GM23338 (cell line): Measurements from ENCODE around the gene PPM1N. TPM values are rescaled to one million over a fixed set of nuclear protein-coding genes. Genes with fewer than 3 reads are reported as not detected.
"Not testable (repeated sequence)": the region's sequence is repeated elsewhere in the genome, so short reads cannot be mapped to it uniquely, and the experiment has no call there.

Experiments
- ATAC-seq: fragments of 200-7000 bp; cut with Tn5 transposase; 3 replicates; pipeline ENCODE4 v1.9.1; 2020
- DNase-seq: peaks from one replicate; pipeline ENCODE4 v3.0.0-alpha.2; 2015; ENCODE audit warnings: low spot score
- H2AFZ ChIP-seq: fragments of 200-600 bp; sonication (generic); 2 replicates; pipeline ENCODE4 v1.8.0; 2016; ENCODE audit warnings: antibody characterized with exemption, mild to moderate bottlenecking, moderate library complexity
- H3F3A ChIP-seq: fragments of 200-600 bp; sonication (generic); replicated peaks from 2 replicates; pipeline ENCODE4 v1.8.0; 2017; ENCODE audit warnings: antibody characterized with exemption, mixed run types, low read depth
- H3K27ac ChIP-seq: fragments of 200-600 bp; sonication (generic); 2 replicates; pipeline ENCODE4 v1.6.1; 2016; ENCODE audit warnings: low read depth
- H3K27me3 ChIP-seq: fragments of 200-600 bp; sonication (generic); 2 replicates; pipeline ENCODE4 v1.8.0; 2016; ENCODE audit warnings: mild to moderate bottlenecking, mixed run types, moderate library complexity; ENCODE audit not compliant: insufficient read depth
- H3K36me3 ChIP-seq: fragments of 200-600 bp; sonication (generic); 2 replicates; pipeline ENCODE4 v1.8.0; 2016; ENCODE audit warnings: mild to moderate bottlenecking; ENCODE audit not compliant: insufficient read depth
- H3K4me1 ChIP-seq: fragments of 200-600 bp; sonication (generic); 2 replicates; pipeline ENCODE4 v1.8.0; 2016; ENCODE audit warnings: mild to moderate bottlenecking, moderate library complexity; ENCODE audit not compliant: insufficient read depth
- H3K4me2 ChIP-seq: fragments of 200-600 bp; sonication (generic); 2 replicates; pipeline ENCODE4 v1.7.1; 2017; ENCODE audit warnings: mixed run types
- H3K4me3 ChIP-seq: fragments of 200-600 bp; sonication (generic); 2 replicates; pipeline ENCODE4 v1.6.1; 2016; ENCODE audit warnings: mixed run types
- H3K79me2 ChIP-seq: fragments of 200-600 bp; sonication (generic); replicated peaks from 2 replicates; pipeline ENCODE4 v1.8.0; 2017; ENCODE audit warnings: mild to moderate bottlenecking; ENCODE audit not compliant: insufficient read depth
- H3K9me2 ChIP-seq: fragments of 200-600 bp; sonication (generic); 2 replicates; pipeline ENCODE4 v1.8.0; 2017; ENCODE audit not compliant: insufficient read depth
- H4K20me1 ChIP-seq: fragments of 200-600 bp; sonication (generic); replicated peaks from 2 replicates; pipeline ENCODE4 v1.8.0; 2017; ENCODE audit warnings: mild to moderate bottlenecking; ENCODE audit not compliant: insufficient read depth
- H3K27ac Mint-ChIP-seq: 2 replicates; pipeline ENCODE4 v1.8.0; 2020; ENCODE audit warnings: inconsistent platforms, mild to moderate bottlenecking, moderate library complexity, mixed read lengths
- H3K27me3 Mint-ChIP-seq: 3 replicates; pipeline ENCODE4 v1.8.0; 2022; ENCODE audit warnings: low read depth, mild to moderate bottlenecking, moderate library complexity, mixed read lengths, inconsistent platforms; ENCODE audit not compliant: insufficient read depth, poor library complexity
- H3K36me3 Mint-ChIP-seq: 3 replicates; pipeline ENCODE4 v1.8.0; 2021; ENCODE audit warnings: low read depth, mild to moderate bottlenecking, inconsistent platforms, moderate library complexity, mixed read lengths
- H3K4me1 Mint-ChIP-seq: 3 replicates; pipeline ENCODE4 v1.8.0; 2020; ENCODE audit warnings: mild to moderate bottlenecking, inconsistent platforms, mixed read lengths
- H3K4me3 Mint-ChIP-seq: 3 replicates; pipeline ENCODE4 v1.8.0; 2021; ENCODE audit warnings: moderate library complexity, mild to moderate bottlenecking, inconsistent platforms, mixed read lengths
- H3K9me3 Mint-ChIP-seq: 3 replicates; pipeline ENCODE4 v1.8.0; 2020; ENCODE audit warnings: moderate library complexity, mild to moderate bottlenecking, inconsistent platforms, mixed read lengths
- CTCF ChIP-seq, 2 experiments: fragments of 200-600 bp in 1 of 2; sonication (generic) in 1 of 2; conservative IDR thresholded peaks; 2 replicates each; pipeline versions ENCODE4 v1.5.1 to v1.6.1; 2016 to 2017; ENCODE audit warnings: antibody characterized with exemption in 2 of 2, low read depth in 2 of 2, mild to moderate bottlenecking in 2 of 2, moderate library complexity in 1 of 2
- EZH2 ChIP-seq: fragments of 200-600 bp; sonication (generic); IDR thresholded peaks from one replicate; pipeline ENCODE4 v1.8.0; 2017; ENCODE audit warnings: antibody characterized with exemption, mild to moderate bottlenecking, low read depth; ENCODE audit not compliant: unreplicated experiment
- EZH2phosphoT487 ChIP-seq: fragments of 200-600 bp; sonication (generic); IDR thresholded peaks from one replicate; pipeline ENCODE4 v1.8.1; 2018; ENCODE audit warnings: antibody characterized with exemption; ENCODE audit not compliant: unreplicated experiment
- JUNB ChIP-seq: IDR thresholded peaks from one replicate; pipeline ENCODE4 v1.6.1; 2016; ENCODE audit warnings: antibody characterized with exemption; ENCODE audit not compliant: unreplicated experiment
- NANOG ChIP-seq: IDR thresholded peaks from 2 replicates; pipeline ENCODE4 v1.6.1; 2016; ENCODE audit warnings: antibody characterized with exemption, borderline replicate concordance
- POLR2AphosphoS5 ChIP-seq: IDR thresholded peaks from 2 replicates; pipeline ENCODE4 v1.6.1; 2016; ENCODE audit warnings: antibody characterized with exemption, low read depth
- REST ChIP-seq: IDR thresholded peaks from one replicate; pipeline ENCODE4 v1.6.1; 2018; ENCODE audit warnings: antibody characterized with exemption; ENCODE audit not compliant: unreplicated experiment
- STAT1 ChIP-seq: IDR thresholded peaks from one replicate; pipeline ENCODE4 v1.6.1; 2016; ENCODE audit warnings: antibody characterized with exemption; ENCODE audit not compliant: unreplicated experiment
- ZNF114 ChIP-seq: fragments of 250-450 bp; sonication (Bioruptor Pico); IDR thresholded peaks from 2 replicates; pipeline ENCODE4 v1.5.0; 2020; ENCODE audit warnings: mild to moderate bottlenecking, moderate library complexity
- ZNF331 ChIP-seq: fragments of 250-450 bp; sonication (Bioruptor Pico); IDR thresholded peaks from 2 replicates; pipeline ENCODE4 v1.5.0; 2020; ENCODE audit warnings: low read depth, mild to moderate bottlenecking, moderate library complexity
- ZNF462 ChIP-seq: fragments of 250-450 bp; sonication (Bioruptor Pico); IDR thresholded peaks from 2 replicates; pipeline ENCODE4 v1.5.0; 2020; ENCODE audit warnings: mild to moderate bottlenecking, moderate library complexity
- polyA plus RNA-seq: library from polyadenylated mRNA; unstranded; fragments of >200 nt; fragmentation: Nextera tagmentation; extraction: Ambion mirVana; gene quantifications from 2 replicates; pipeline ENCODE4 v1.2.1, GENCODE V29; 2016
- total RNA-seq: library from RNA; depleted of rRNA; stranded (reverse); fragments of >200 nt; shearing (Covaris generic); gene quantifications from 2 replicates; pipeline ENCODE4 v1.2.3, GENCODE V29; 2014

PPM1N gene
- total and polyA plus RNA-seq, 2 experiments from 2014 or later, result 15.2 to 25.1 TPM

GRCh38 chr19:45510352-45510751, 12.1 kb downstream of the PPM1N start:
- H3K36me3 ChIP-seq, H3K27me3 ChIP-seq, H2AFZ ChIP-seq, ATAC-seq, H3K9me3 Mint-ChIP-seq, H3K9me2 ChIP-seq, H3K27ac Mint-ChIP-seq, DNase-seq, H3K27me3 Mint-ChIP-seq: not testable (repeated sequence)
- peak overlapping the region; percentile 99; the same call in 1 of the 2 replicates for H3K4me3 ChIP-seq
- peak overlapping the region; percentile 88; the same call in 1 of the 2 replicates for H3K27ac ChIP-seq
- H3F3A ChIP-seq, result peaks cover 11% of the 10 kb centered on the region
- peaks cover 18% of the 10 kb centered on the region for H3K4me1 ChIP-seq
- peaks cover 14% of the 10 kb centered on the region for H3K36me3 Mint-ChIP-seq
- H3K79me2 ChIP-seq, result peaks cover 80% of the 10 kb centered on the region
- peak overlapping the region; percentile 88; the same call in 2 of the 3 replicates for H3K4me3 Mint-ChIP-seq
- peaks cover 43% of the 10 kb centered on the region for H4K20me1 ChIP-seq
- H3K4me1 Mint-ChIP-seq, result peaks cover 18% of the 10 kb centered on the region
- peak overlapping the region; percentile 95 for H3K4me2 ChIP-seq

- no peak overlapping the region for H3K4me3 Mint-ChIP-seq
- no peak for ATAC-seq
- TF ChIP-seq EZH2phosphoT487 (no peak), POLR2AphosphoS5 (no peak), ZNF114 (CRISPR knock-in tag) (no peak), REST (no peak), STAT1 (no peak), JUNB (no peak), ZNF462 (CRISPR knock-in tag) (no peak), NANOG (no peak), ZNF331 (CRISPR knock-in tag) (no peak), CTCF (conservative IDR thresholded peaks at IDR 0.05; ENCODE audit: low read depth in 2 of 2) (no peak), EZH2 (no peak)
Observed at GRCh38 chr19:45511074-45511473, 12.8 kb downstream of the PPM1N start.

More at GRCh38 chr19:45511074-45511473, 12.8 kb downstream of the PPM1N start:
- no peaks in the 10 kb centered on the region; the same call in 1 of the 2 replicates for H3K36me3 ChIP-seq
- peaks cover 7% of the 10 kb centered on the region for H3K27me3 Mint-ChIP-seq
- peaks cover 16% of the 10 kb centered on the region for H3K4me1 Mint-ChIP-seq
- peaks cover 87% of the 10 kb centered on the region for H3K79me2 ChIP-seq
- H4K20me1 ChIP-seq, result peaks cover 50% of the 10 kb centered on the region
- no peaks in the 10 kb centered on the region for H3K9me2 ChIP-seq
- H3K27me3 ChIP-seq, result no peaks in the 10 kb centered on the region
- no peaks in the 10 kb centered on the region; the same call in 2 of the 3 replicates for H3K9me3 Mint-ChIP-seq
- DNase-seq, result no peak
- peaks cover 17% of the 10 kb centered on the region for H3K4me1 ChIP-seq
- no peak overlapping the region for H2AFZ ChIP-seq
- peaks cover 11% of the 10 kb centered on the region for H3F3A ChIP-seq
- H3K36me3 Mint-ChIP-seq, result peaks cover 14% of the 10 kb centered on the region
- peak overlapping the region; percentile 20; the same call in 1 of the 2 replicates for H3K27ac ChIP-seq
- no peak overlapping the region for H3K4me2 ChIP-seq
- no peak overlapping the region for H3K27ac Mint-ChIP-seq
- no peak overlapping the region for H3K4me3 ChIP-seq
